Retinal pigment epithelial cell (primary cell): ENCODE measurements around the gene GSTM4.

Source experiments
- DNase-seq: peaks from one replicate; pipeline ENCODE4 v3.0.0-alpha.2; 2010; ENCODE audit warnings: low read depth
- H3K4me3 ChIP-seq: 2 replicates; pipeline ENCODE4 v1.5.1; 2011; ENCODE audit warnings: mild to moderate bottlenecking, low read length, control low read depth, moderate library complexity
- TF ChIP-seq, protein P1 (sequence below): conservative IDR thresholded peaks from 2 replicates; pipeline ENCODE4 v1.5.1; 2011; ENCODE audit warnings: low read depth, low read length, control low read depth, inconsistent platforms

Gene GSTM4

DNA sequence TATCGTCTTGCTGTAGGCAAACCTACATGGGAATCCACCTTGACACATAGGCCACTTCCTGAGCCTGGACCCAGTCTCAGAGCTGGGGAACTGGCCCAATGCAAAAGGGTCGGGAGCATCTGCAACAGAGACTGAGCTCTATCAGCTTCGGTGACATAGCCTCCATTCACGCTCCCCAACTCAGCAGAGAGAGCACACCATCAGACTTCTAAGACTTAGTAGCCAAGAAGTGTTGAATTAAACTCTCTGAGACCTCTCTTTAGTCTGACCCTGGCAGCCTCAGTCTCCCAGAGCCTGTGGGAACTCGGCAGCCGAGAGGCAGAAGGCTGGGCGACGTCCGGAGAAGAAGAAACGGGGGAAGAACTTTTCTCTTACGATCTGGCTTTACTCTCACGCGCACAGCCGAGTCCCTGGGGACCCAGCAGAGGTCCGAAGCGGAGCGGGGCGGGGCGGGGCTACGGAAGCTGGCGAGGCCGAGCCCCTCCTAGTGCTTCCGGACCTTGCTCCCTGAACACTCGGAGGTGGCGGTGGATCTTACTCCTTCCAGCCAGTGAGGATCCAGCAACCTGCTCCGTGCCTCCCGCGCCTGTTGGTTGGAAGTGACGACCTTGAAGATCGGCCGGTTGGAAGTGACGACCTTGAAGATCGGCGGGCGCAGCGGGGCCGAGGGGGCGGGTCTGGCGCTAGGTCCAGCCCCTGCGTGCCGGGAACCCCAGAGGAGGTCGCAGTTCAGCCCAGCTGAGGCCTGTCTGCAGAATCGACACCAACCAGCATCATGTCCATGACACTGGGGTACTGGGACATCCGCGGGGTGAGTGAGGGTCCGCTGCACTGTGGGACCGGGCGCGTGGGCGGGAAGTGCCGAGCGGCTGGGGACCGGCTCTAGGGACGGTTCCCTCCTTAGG lies at the start of gene GSTM4:
Gene GSTM4, plus strand, starts transcription at position 485 of the 905 bp plus-strand sequence. Its CDS starts 291 bp downstream, at position 776.
- peak within 1 kb of the TSS; percentile 77 for H3K4me3 ChIP-seq
- DNase-seq: no peak
- TF ChIP-seq, protein P1, sequence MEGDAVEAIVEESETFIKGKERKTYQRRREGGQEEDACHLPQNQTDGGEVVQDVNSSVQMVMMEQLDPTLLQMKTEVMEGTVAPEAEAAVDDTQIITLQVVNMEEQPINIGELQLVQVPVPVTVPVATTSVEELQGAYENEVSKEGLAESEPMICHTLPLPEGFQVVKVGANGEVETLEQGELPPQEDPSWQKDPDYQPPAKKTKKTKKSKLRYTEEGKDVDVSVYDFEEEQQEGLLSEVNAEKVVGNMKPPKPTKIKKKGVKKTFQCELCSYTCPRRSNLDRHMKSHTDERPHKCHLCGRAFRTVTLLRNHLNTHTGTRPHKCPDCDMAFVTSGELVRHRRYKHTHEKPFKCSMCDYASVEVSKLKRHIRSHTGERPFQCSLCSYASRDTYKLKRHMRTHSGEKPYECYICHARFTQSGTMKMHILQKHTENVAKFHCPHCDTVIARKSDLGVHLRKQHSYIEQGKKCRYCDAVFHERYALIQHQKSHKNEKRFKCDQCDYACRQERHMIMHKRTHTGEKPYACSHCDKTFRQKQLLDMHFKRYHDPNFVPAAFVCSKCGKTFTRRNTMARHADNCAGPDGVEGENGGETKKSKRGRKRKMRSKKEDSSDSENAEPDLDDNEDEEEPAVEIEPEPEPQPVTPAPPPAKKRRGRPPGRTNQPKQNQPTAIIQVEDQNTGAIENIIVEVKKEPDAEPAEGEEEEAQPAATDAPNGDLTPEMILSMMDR: no peak

- TF ChIP-seq, protein P1: no peak
- no peak overlapping the region for H3K4me3 ChIP-seq
- no peak for DNase-seq
Observed at GRCh38 chr1:109609881-109610280, 46.0 kb upstream of the GSTM4 start.

- TF ChIP-seq, protein P1: no peak
- no peak for DNase-seq
- no peak overlapping the region for H3K4me3 ChIP-seq
Observed at GRCh38 chr1:109610609-109611307, 45.1 kb upstream of the GSTM4 start.

DNA sequence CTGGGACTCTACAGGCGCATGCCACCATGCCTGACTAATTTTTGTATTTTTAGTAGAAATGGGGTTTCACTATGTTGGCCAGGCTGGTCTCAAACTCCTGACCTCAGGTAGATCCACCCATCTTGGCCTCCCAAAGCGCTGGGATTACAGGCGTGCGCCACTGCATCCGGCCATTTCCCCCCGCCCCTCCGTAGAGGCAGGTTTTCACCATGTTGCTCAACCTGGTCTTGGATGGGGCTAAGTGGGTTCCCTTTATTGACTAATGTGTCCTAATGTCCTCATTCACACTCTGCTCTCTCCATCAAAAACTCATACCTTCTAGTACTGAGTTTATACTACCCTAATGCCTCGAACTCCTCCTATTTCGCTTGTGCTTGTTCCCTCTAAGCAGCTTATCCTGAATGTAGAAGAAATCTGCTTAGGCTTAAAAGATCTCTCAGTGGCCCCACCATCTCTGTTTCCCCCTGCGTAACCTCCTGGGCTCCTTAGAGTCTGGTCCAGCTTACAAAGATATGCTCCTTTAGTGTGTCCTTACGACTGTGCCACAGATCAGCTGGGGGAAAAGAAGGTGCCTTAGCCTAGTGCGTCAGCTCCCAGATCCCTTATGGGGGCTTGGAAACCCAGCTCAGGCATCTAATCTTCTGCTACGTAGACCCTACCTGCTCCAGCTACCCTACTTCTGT lies 44.5 kb upstream of the GSTM4 start:
- no peak overlapping the region for H3K4me3 ChIP-seq
- DNase-seq: no peak
- TF ChIP-seq, protein P1: no peak

DNA sequence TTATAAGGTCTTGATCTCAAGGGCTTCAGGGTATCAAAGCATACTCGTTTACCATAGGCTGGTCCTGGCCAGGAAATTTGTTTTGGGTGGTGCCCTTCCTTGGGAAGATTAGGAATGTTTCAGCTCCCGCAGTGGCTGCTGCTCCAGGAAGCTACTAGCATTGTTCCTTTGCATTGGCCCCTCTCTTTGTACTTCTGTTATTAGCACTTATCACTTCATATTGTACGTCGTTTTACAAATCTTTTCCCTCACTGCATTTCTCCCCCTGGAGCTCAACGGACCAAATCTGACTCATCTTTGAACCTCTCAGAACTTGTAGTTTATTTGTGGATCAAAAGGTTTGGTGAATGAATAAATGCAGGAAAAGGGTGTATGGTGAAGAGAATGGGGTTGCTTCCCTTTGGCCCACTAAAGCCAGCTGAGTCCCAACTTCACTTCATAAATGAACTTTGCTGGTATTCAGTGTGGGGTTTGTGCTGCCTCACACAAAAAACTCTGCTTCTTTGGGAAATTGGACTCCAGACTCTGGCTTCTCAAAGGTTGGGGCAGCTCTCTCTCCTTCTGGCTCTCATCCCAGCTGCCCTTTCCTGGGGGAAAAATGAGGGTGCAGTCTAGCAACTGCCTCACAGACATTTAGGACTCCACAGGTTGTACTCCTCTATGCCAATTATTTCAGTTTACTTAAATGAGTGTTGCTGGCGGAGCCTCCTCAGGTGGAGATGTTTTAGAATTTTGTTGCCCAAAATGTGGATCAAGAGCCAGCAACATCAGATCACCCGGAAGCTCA lies 42.3 kb upstream of the GSTM4 start:
- TF ChIP-seq, protein P1: no peak
- DNase-seq: no peak
- no peak overlapping the region for H3K4me3 ChIP-seq

DNA sequence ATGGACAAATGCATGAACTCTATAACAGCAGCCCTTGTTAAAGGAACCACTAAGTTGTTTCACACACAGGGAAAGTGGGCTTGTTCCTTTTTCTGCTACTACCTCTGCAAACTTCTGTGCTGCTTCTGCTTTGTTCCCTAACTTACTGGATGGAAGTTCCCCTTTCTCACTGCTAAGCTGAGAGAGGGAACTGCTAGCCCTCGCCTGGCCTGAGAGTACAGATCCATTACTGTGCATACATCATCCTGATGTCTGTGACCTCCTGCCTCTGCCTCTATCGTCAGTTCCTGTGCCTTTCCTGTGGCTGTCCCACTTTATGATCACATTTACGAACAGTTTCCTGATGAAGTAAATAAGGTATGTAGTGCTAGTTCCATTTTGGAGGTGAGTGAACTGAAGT lies 40.0 kb upstream of the GSTM4 start:
- DNase-seq: no peak
- no peak overlapping the region for H3K4me3 ChIP-seq

More for the DNA sequence above, 40.0 kb upstream of the GSTM4 start:
- TF ChIP-seq, protein P1: no peak
